HG03066 (cell line): ENCODE results near the gene FAM47E.
A peak's percentile ranks its signal among the peaks of the same experiment; 100 is the strongest.

Experiments used
- ATAC-seq: cut with Tn5 transposase; IDR thresholded peaks from one replicate; pipeline ENCODE4 v1.9.1; 2021; ENCODE audit warnings: low read depth; ENCODE audit not compliant: unreplicated experiment

Gene FAM47E

GRCh38 chr4:76251441-76252270, at the start of gene FAM47E:
FAM47E (plus strand) TSS chr4:76251721; CDS start chr4:76251747, 26 bp downstream.
- peak; percentile 42 for ATAC-seq

GRCh38 chr4:76203541-76203940, 48.0 kb upstream of the FAM47E start:
- no peak for ATAC-seq

- ATAC-seq = no peak
These were observed 46.6 kb upstream of the FAM47E start for GRCh38 chr4:76204936-76205335.

- ATAC-seq = no peak
These were observed 46.0 kb upstream of the FAM47E start for GRCh38 chr4:76205476-76205875.

GRCh38 chr4:76206222-76206942, 45.1 kb upstream of the FAM47E start:
- no peak for ATAC-seq

- ATAC-seq = no peak
These were observed 44.0 kb upstream of the FAM47E start for GRCh38 chr4:76207549-76207948.

- ATAC-seq = no peak
These were observed 43.3 kb upstream of the FAM47E start for GRCh38 chr4:76208005-76208765.

- ATAC-seq = no peak
These were observed 41.6 kb upstream of the FAM47E start for GRCh38 chr4:76209881-76210280.

GRCh38 chr4:76210452-76210851, 41.1 kb upstream of the FAM47E start:
- no peak for ATAC-seq

- no peak for ATAC-seq
These were observed 39.5 kb upstream of the FAM47E start for GRCh38 chr4:76211769-76212708.

- peak; percentile 1 for ATAC-seq
These were observed 38.6 kb upstream of the FAM47E start for GRCh38 chr4:76212851-76213414.

GRCh38 chr4:76213415-76214176, 37.9 kb upstream of the FAM47E start, which contains the start of gene SCARB2:
SCARB2 (minus strand) TSS chr4:76213824; CDS start chr4:76213543, 281 bp downstream.
- ATAC-seq = peak; percentile 66

GRCh38 chr4:76214177-76214675, 37.3 kb upstream of the FAM47E start:
- peak; percentile 3 for ATAC-seq

GRCh38 chr4:76215077-76215476, 36.4 kb upstream of the FAM47E start:
- ATAC-seq = no peak

- ATAC-seq = no peak
These were observed 35.0 kb upstream of the FAM47E start for GRCh38 chr4:76216524-76216923.

GRCh38 chr4:76216975-76217814, 34.3 kb upstream of the FAM47E start:
- no peak for ATAC-seq

GRCh38 chr4:76219299-76220055, 32.0 kb upstream of the FAM47E start:
- no peak for ATAC-seq
